WERI-Rb-1 (cell line): ENCODE results near the gene OR4E1.

Source experiments
- DNase-seq: peaks from one replicate; pipeline ENCODE4 v3.0.0-alpha.2; 2020
- H3K27ac ChIP-seq: fragments of 250-450 bp; sonication (Bioruptor Pico); 2 replicates; pipeline ENCODE4 v1.5.1; 2020; ENCODE audit warnings: mild to moderate bottlenecking, moderate library complexity
- H3K27me3 ChIP-seq: fragments of 250-450 bp; sonication (Bioruptor Pico); 2 replicates; pipeline ENCODE4 v1.5.1; 2021; ENCODE audit warnings: mild to moderate bottlenecking, low read depth, moderate library complexity; ENCODE audit not compliant: insufficient read depth, severe bottlenecking
- H3K36me3 ChIP-seq: fragments of 250-450 bp; sonication (Bioruptor Pico); 2 replicates; pipeline ENCODE4 v1.5.1; 2020; ENCODE audit warnings: mild to moderate bottlenecking, moderate library complexity
- H3K4me3 ChIP-seq: 2 replicates; pipeline ENCODE4 v1.5.1; 2011; ENCODE audit warnings: low read depth, mild to moderate bottlenecking, control low read depth, low read length
- H3K9me3 ChIP-seq: fragments of 250-450 bp; sonication (Bioruptor Pico); 2 replicates; pipeline ENCODE4 v1.5.1; 2021; ENCODE audit warnings: mild to moderate bottlenecking, moderate library complexity; ENCODE audit not compliant: severe bottlenecking
- CTCF ChIP-seq: IDR thresholded peaks from 2 replicates; pipeline ENCODE4 v1.5.1; 2011; ENCODE audit warnings: low read depth, mild to moderate bottlenecking, control low read depth, inconsistent platforms, low read length

Gene OR4E1

DNA sequence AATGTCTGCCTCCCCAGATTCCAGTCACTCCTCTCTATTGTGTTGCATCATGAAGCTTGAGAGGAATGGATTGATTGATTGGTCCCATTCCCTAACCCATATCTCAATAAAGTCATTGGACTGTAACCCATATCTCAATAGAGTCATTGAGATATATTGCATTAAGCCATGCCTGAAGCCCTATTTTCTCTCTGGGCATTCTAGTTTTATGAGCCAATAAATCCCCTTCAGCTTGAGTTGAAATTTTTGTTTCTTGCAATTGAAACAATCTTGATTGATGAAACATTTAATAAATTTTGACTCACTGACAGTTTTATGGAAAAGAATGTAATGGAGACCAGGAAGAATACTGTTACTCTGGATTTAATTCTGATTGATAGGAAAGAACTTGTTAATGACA lies 20.8 kb upstream of the OR4E1 start:
- H3K9me3 ChIP-seq = no peaks in the 10 kb centered on the region
- no peak overlapping the region for H3K27ac ChIP-seq
- H3K27me3 ChIP-seq = peaks cover 60% of the 10 kb centered on the region
- TF ChIP-seq CTCF = no peak
- no peak for DNase-seq
- no peaks in the 10 kb centered on the region for H3K36me3 ChIP-seq
- H3K4me3 ChIP-seq = no peak overlapping the region

DNA sequence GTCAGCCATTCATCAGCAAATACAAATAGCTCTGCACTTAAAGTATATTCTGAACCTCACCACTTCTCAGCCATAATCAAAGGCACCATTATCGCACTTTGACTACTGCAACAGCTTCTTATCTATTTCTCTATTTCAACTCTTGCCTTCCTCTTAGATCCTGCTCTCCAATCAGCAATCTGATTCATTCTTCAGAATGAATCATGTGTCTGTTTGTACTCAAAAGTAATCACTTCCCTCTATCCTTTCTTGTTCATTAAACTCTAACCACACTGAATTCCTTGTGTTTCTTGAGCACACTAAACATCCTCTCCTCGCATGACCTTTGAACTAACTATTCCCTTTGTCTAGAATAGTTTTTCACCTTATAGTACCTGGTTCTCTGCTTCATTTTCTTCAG lies 12.8 kb upstream of the OR4E1 start:
- TF ChIP-seq CTCF = no peak
- no peak for DNase-seq
- peaks cover 61% of the 10 kb centered on the region for H3K27me3 ChIP-seq
- no peak overlapping the region for H3K4me3 ChIP-seq
- H3K9me3 ChIP-seq = no peaks in the 10 kb centered on the region
- no peaks in the 10 kb centered on the region for H3K36me3 ChIP-seq
- no peak overlapping the region for H3K27ac ChIP-seq

- H3K36me3 ChIP-seq = no peaks in the 10 kb centered on the region
- H3K27ac ChIP-seq = no peak overlapping the region
- no peak overlapping the region for H3K4me3 ChIP-seq
- H3K9me3 ChIP-seq = no peaks in the 10 kb centered on the region
- peaks cover 82% of the 10 kb centered on the region for H3K27me3 ChIP-seq
- no peak for DNase-seq
- TF ChIP-seq CTCF = no peak
Observed at GRCh38 chr14:21680072-21680471, 6.5 kb upstream of the OR4E1 start.

GRCh38 chr14:21675566-21675965 lies 1.9 kb upstream of the OR4E1 start:
- no peak for DNase-seq

DNA sequence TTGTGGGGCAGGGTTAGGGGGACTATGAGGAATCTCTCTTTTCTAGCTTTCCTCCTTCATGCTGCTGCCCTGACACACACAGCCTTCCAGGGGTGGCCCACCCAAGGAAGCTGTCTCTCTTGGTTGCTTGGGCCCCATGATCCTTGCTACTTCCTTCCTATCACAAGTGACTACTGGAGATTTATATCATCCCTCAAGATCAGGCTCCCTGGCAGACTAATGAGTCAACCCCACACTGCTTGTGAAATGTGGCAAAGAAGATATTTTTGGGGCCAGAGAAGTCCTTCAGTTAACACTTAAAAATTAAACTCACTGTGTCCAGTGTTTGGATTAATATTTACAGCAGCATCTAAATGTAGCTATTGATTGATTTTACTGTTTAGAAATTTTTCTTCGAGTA lies 1.5 kb downstream of the OR4E1 start:
- Histone ChIP-seq H3K9me3 (no peaks in the 10 kb centered on the region), H3K4me3 (no peak overlapping the region), H3K27ac (no peak overlapping the region), H3K36me3 (no peaks in the 10 kb centered on the region), H3K27me3 (peaks cover 78% of the 10 kb centered on the region)
- no peak for TF ChIP-seq CTCF
- no peak for DNase-seq

More at GRCh38 chr14:21675566-21675965, 1.9 kb upstream of the OR4E1 start:
- Histone ChIP-seq H3K27ac (no peak overlapping the region), H3K4me3 (no peak overlapping the region), H3K27me3 (peaks cover 84% of the 10 kb centered on the region), H3K36me3 (no peaks in the 10 kb centered on the region), H3K9me3 (no peaks in the 10 kb centered on the region)
- TF ChIP-seq CTCF = no peak

GRCh38 chr14:21671371-21671770 lies 2.2 kb downstream of the OR4E1 start:
- no peaks in the 10 kb centered on the region for H3K36me3 ChIP-seq
- DNase-seq = no peak
- TF ChIP-seq CTCF = no peak
- H3K27me3 ChIP-seq = peaks cover 72% of the 10 kb centered on the region
- no peak overlapping the region for H3K4me3 ChIP-seq
- H3K27ac ChIP-seq = no peak overlapping the region
- no peaks in the 10 kb centered on the region for H3K9me3 ChIP-seq
